ENCODE data around the gene PSMB3. TPM values are rescaled to one million over a fixed set of nuclear protein-coding genes. Genes with fewer than 3 reads are reported as not detected.

Gene PSMB3
- polyA plus RNA-seq, 2 of the 4 experiments (the other 2 are of a cell fraction) = 417 to 463 TPM

- no peak for TF ChIP-seq EHMT2 (IDR thresholded peaks at IDR 0.05; ENCODE audit: low read depth)
- no peak for TF ChIP-seq FOSB (CRISPR knock-in tag; IDR thresholded peaks at IDR 0.05)
- TF ChIP-seq ZC3H11A (IDR thresholded peaks at IDR 0.05) = peak; percentile 2; the same call in 1 of the 2 replicates
- no peak for TF ChIP-seq FOSL2 (IDR thresholded peaks at IDR 0.05)
- no peak; the same call in 1 of the 2 replicates for TF ChIP-seq FOSL2 (CRISPR knock-in tag; IDR thresholded peaks at IDR 0.05)
- TF ChIP-seq HMGXB4 (CRISPR knock-in tag; IDR thresholded peaks at IDR 0.05; ENCODE audit: borderline replicate concordance) = no peak
- TF ChIP-seq NFE2L2 (conservative IDR thresholded peaks at IDR 0.05; ENCODE audit: low read length) = no peak
- no peak for TF ChIP-seq KDM1A (IDR thresholded peaks at IDR 0.05; ENCODE audit: low read depth)
- no peak for TF ChIP-seq HEYL (CRISPR knock-in tag; IDR thresholded peaks at IDR 0.05)
- no peak for TF ChIP-seq ZNF302 (CRISPR knock-in tag; IDR thresholded peaks at IDR 0.05)
- TF ChIP-seq REST (IDR thresholded peaks at IDR 0.05) = no peak
- no peak for TF ChIP-seq ATOH8 (CRISPR knock-in tag; IDR thresholded peaks at IDR 0.05; ENCODE audit: low read depth)
- no peak for TF ChIP-seq SMC3 (IDR thresholded peaks at IDR 0.05)
- TF ChIP-seq ELK1 (IDR thresholded peaks at IDR 0.05; ENCODE audit: low read depth, low read length) = no peak
- peak; percentile 96 for TF ChIP-seq E2F6 (IDR thresholded peaks at IDR 0.05; ENCODE audit: borderline replicate concordance, low read depth)
- no peak for TF ChIP-seq RNF2 (IDR thresholded peaks at IDR 0.05; ENCODE audit: borderline replicate concordance, low read depth)
- TF ChIP-seq HOXB13 (CRISPR knock-in tag; IDR thresholded peaks at IDR 0.05; ENCODE audit: low read depth) = no peak
- TF ChIP-seq ZFP36 (IDR thresholded peaks at IDR 0.05; ENCODE audit: borderline replicate concordance, partially characterized antibody) = no peak
- no peak for TF ChIP-seq JUNB (IDR thresholded peaks at IDR 0.05)
- 0 out of 2 replicates have a peak, but pooled peaks have one; percentile 36 for TF ChIP-seq HOXA7 (CRISPR knock-in tag; IDR thresholded peaks at IDR 0.05)
- no peak for TF ChIP-seq RAD21 (conservative IDR thresholded peaks at IDR 0.05 in 1 of 2, IDR thresholded peaks at IDR 0.05 in 1 of 2)
- TF ChIP-seq RFX5 (IDR thresholded peaks at IDR 0.05) = no peak
- no peak for TF ChIP-seq KDM5A (IDR thresholded peaks at IDR 0.05)
- peak; percentile 96 for TF ChIP-seq POLR2A (IDR thresholded peaks at IDR 0.05; ENCODE audit: low read length)
- TF ChIP-seq ZSCAN20 (CRISPR knock-in tag; IDR thresholded peaks at IDR 0.05) = no peak
- peak; percentile 32; the same call in 1 of the 2 replicates for TF ChIP-seq EHF (CRISPR knock-in tag; IDR thresholded peaks at IDR 0.05)
- TF ChIP-seq SREBF2 (IDR thresholded peaks at IDR 0.05) = no peak
- TF ChIP-seq MAFK (IDR thresholded peaks at IDR 0.05; ENCODE audit: partially characterized antibody) = no peak
- no peak for TF ChIP-seq BHLHE40 (IDR thresholded peaks at IDR 0.05; ENCODE audit: low read depth, low read length)
- 0 out of 2 replicates have a peak, but pooled peaks have one; percentile 48 for TF ChIP-seq MAZ (IDR thresholded peaks at IDR 0.05; ENCODE audit: borderline replicate concordance, low read depth, low read length)
- 0 out of 2 replicates have a peak, but pooled peaks have one; percentile 32 for TF ChIP-seq HDAC2 (IDR thresholded peaks at IDR 0.05)
- TF ChIP-seq CTCF (IDR thresholded peaks at IDR 0.05) = no peak; the same call in 2 of the 3 replicates
- TF ChIP-seq TP53 (CRISPR knock-in tag; IDR thresholded peaks at IDR 0.05) = 0 out of 2 replicates have a peak, but pooled peaks have one; percentile 37
These were observed 3.1 kb upstream of the PSMB3 start (continued) for GRCh38 chr17:38749223-38750043.

Data from A549 (cell line).